WERI-Rb-1 (cell line): Measurements from ENCODE around the gene DDX23.
"Not testable (repeated sequence)": the region's sequence is repeated elsewhere in the genome, so short reads cannot be mapped to it uniquely, and the experiment has no call there.

ENCODE experiments used
- DNase-seq: peaks from one replicate; pipeline ENCODE4 v3.0.0-alpha.2; 2020
- H3K27ac ChIP-seq: fragments of 250-450 bp; sonication (Bioruptor Pico); 2 replicates; pipeline ENCODE4 v1.5.1; 2020; ENCODE audit warnings: mild to moderate bottlenecking, moderate library complexity
- H3K27me3 ChIP-seq: fragments of 250-450 bp; sonication (Bioruptor Pico); 2 replicates; pipeline ENCODE4 v1.5.1; 2021; ENCODE audit warnings: mild to moderate bottlenecking, low read depth, moderate library complexity; ENCODE audit not compliant: insufficient read depth, severe bottlenecking
- H3K36me3 ChIP-seq: fragments of 250-450 bp; sonication (Bioruptor Pico); 2 replicates; pipeline ENCODE4 v1.5.1; 2020; ENCODE audit warnings: mild to moderate bottlenecking, moderate library complexity
- H3K4me3 ChIP-seq: 2 replicates; pipeline ENCODE4 v1.5.1; 2011; ENCODE audit warnings: low read depth, mild to moderate bottlenecking, control low read depth, low read length
- H3K9me3 ChIP-seq: fragments of 250-450 bp; sonication (Bioruptor Pico); 2 replicates; pipeline ENCODE4 v1.5.1; 2021; ENCODE audit warnings: mild to moderate bottlenecking, moderate library complexity; ENCODE audit not compliant: severe bottlenecking
- TF ChIP-seq, protein P1 (sequence below): IDR thresholded peaks from 2 replicates; pipeline ENCODE4 v1.5.1; 2011; ENCODE audit warnings: low read depth, mild to moderate bottlenecking, control low read depth, inconsistent platforms, low read length

DDX23 gene

GRCh38 chr12:48854488-48854887, 2.5 kb upstream of the DDX23 start:
- no peak for DNase-seq
- Histone ChIP-seq H3K9me3 (no peaks in the 10 kb centered on the region), H3K27me3 (no peaks in the 10 kb centered on the region), H3K4me3 (no peak overlapping the region), H3K27ac (no peak overlapping the region), H3K36me3 (peaks cover 14% of the 10 kb centered on the region)
- TF ChIP-seq, protein P1, sequence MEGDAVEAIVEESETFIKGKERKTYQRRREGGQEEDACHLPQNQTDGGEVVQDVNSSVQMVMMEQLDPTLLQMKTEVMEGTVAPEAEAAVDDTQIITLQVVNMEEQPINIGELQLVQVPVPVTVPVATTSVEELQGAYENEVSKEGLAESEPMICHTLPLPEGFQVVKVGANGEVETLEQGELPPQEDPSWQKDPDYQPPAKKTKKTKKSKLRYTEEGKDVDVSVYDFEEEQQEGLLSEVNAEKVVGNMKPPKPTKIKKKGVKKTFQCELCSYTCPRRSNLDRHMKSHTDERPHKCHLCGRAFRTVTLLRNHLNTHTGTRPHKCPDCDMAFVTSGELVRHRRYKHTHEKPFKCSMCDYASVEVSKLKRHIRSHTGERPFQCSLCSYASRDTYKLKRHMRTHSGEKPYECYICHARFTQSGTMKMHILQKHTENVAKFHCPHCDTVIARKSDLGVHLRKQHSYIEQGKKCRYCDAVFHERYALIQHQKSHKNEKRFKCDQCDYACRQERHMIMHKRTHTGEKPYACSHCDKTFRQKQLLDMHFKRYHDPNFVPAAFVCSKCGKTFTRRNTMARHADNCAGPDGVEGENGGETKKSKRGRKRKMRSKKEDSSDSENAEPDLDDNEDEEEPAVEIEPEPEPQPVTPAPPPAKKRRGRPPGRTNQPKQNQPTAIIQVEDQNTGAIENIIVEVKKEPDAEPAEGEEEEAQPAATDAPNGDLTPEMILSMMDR = no peak

DNA sequence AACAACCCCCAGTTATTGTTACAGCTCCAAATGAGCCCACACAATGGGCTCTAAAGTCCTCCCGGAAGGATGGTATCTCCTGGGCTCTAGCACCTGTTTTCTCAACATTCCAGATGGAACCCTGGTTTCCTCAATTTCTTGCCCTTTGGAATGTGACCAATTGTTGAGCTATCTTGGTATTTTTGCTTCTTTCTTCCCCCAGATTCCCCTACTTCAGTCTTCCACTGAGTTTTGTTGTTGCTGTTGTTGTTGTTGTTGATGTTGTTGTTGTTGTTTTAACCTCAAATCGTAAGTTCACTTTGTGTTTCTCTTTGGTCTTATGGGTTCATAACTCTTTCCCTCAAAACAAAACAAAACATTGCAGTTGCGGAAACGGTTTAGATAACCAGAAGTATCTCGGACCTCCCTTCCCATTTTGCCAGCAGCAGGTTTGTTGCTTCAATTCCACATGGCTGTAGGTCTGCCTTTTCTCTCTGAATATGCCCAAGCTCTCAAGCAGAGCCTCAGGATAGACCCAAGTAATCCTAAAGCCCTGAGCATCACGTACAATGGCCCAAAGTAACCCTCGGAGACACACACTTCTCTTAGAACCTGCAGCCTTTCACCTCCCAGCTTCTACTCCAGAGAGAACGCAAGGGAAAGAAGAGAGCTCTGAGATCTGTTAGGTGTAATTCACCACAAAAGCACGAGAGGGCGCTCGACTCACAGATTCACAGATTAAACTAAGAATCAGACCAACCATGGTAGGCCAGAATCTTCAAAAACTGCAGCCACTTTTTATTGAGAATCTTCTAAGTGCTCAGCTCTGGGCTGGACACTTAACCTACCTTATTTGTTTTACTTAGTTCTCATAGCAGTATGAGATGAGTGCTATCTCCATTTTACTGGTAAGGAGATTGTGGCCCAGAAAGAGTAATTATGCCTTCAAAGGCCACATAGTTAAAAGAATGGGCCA, 1.0 kb upstream of the DDX23 start:
- DNase-seq = peak; percentile 82
- Histone ChIP-seq H3K9me3 (no peaks in the 10 kb centered on the region), H3K27me3 (no peaks in the 10 kb centered on the region), H3K27ac (peak overlapping the region; percentile 89), H3K4me3 (peak overlapping the region; percentile 94), H3K36me3 (peaks cover 20% of the 10 kb centered on the region)
- TF ChIP-seq, protein P1 = peak; percentile 65

DNA sequence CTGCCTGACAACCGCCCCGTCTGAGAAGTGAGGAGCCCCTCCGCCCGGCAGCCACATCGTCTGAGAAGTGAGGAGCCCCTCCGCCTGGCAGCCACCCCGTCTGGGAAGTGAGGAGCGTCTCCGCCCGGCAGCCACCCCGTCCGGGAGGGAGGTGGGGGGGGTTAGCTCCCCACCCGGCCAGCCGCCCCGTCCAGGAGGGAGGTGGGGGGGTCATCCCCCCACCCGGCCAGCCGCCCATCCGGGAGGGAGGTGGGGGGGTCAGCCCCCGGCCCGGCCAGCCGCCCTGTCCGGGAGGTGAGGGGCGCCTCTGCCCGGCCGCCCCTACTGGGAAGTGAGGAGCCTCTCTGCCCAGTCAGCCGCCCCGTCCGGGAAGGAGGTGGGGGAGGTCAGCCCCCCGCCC, 9.9 kb downstream of the DDX23 start:
- peaks cover 76% of the 10 kb centered on the region for H3K36me3 ChIP-seq

DNA sequence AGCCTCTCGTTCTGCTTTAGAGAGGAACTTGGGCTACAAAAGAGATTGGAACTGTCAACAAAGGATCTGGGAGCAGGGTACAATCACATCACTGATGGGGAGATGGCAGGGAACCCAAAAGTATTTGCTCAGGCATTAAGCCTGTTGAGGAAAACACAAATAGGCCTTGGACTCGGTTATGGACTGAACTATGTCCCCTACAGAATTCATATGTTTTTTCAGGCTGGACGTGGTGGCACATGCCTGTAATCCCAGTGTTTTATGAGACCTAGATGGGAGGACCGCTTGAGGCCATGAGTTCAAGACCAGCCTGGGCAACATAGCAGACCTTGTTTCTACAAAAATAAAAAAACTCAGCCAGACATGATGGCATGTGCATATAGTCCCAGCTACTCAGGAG, 13.9 kb downstream of the DDX23 start:
- no peaks in the 10 kb centered on the region for H3K27me3 ChIP-seq
- peaks cover 80% of the 10 kb centered on the region for H3K36me3 ChIP-seq
- no peak overlapping the region for H3K4me3 ChIP-seq
- TF ChIP-seq, protein P1 = no peak
- DNase-seq = no peak
- H3K27ac ChIP-seq = no peak overlapping the region
- H3K9me3 ChIP-seq = no peaks in the 10 kb centered on the region

More for the DNA sequence above, 9.9 kb downstream of the DDX23 start:
- H3K4me3 ChIP-seq, H3K27ac ChIP-seq, H3K9me3 ChIP-seq, DNase-seq, H3K27me3 ChIP-seq: not testable (repeated sequence)

GRCh38 chr12:48832321-48833060, 19.5 kb downstream of the DDX23 start:
- H3K9me3 ChIP-seq = no peaks in the 10 kb centered on the region
- H3K27me3 ChIP-seq = no peaks in the 10 kb centered on the region
- H3K27ac ChIP-seq = no peak overlapping the region
- TF ChIP-seq, protein P1 = 0 out of 2 replicates have a peak, but pooled peaks have one; percentile 12
- peaks cover 100% of the 10 kb centered on the region for H3K36me3 ChIP-seq
- no peak overlapping the region for H3K4me3 ChIP-seq
- DNase-seq = no peak

DNA sequence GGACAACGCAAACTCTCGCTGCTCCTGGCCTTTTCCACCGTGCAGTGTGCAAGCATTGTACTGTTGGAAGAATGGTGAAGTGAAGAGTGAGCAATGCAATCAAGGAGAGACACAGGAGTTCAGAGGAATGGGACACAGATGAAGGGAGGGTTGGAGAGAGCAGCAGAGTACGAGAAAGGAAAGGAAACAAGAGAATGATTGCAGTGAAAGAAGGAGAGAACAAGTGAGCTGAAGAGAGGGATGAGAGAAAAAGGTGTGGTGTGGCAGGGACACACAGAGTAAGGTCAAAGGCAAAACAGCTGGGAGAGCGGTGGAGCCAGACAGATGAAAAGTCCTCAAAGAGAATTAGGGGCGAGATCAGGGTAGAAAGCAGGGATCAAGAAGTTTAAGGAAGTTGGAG, 20.7 kb downstream of the DDX23 start:
- TF ChIP-seq, protein P1 = no peak
- peaks cover 100% of the 10 kb centered on the region for H3K36me3 ChIP-seq
- no peaks in the 10 kb centered on the region for H3K9me3 ChIP-seq
- no peak overlapping the region for H3K4me3 ChIP-seq
- DNase-seq = no peak
- no peaks in the 10 kb centered on the region for H3K27me3 ChIP-seq
- H3K27ac ChIP-seq = no peak overlapping the region
